ENCODE measurements around the gene PPP1R15B. TPM values are rescaled to one million over a fixed set of nuclear protein-coding genes. Genes with fewer than 3 reads are reported as not detected.

PPP1R15B gene
- total and polyA plus RNA-seq, 10 of the 15 experiments (the other 5 are each of a cell fraction or from before 2014, with no cell fraction given) = 13.9 to 38.1 (median 26.5) TPM

DNA sequence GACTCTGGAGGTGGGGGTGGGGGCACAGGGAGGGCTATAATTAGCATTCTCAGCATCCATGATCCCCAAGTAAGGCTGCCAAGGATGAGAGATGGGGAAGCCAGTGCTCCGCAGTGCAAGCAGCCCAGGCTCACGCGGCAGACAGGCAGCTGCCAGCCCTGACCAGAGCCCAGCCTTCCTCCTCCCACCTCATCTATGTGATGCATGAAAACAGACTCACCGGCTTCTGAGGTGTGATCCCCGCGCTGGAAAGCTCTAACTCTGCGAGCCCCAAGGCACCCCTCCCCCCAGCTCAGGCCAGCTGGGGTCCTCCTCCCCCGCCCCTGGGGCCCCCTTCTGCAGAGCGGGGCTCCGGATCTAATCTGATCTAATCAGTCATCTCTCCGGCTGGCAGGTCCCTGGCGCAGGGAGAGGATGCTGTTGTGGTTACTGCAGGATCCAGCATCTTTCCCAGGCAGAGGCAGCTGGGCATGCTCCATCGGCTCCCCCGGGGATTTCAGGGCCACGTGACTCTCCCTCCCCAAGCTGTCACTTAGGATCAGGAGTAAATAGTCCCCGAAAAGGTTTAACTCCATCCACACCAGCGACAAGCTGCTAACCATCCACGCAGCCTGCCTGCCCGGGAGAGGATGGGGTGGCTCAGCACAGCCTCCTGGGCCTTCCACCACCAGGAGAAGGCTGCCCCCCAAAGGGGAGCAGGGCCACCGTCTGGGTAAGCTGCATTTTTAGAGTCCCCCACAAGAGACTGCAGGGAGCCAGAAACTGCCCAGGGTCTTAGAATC, 52.0 kb downstream of the PPP1R15B start, which contains the start of gene PLEKHA6 (continued):
- no peak for TF ChIP-seq ZNF274 (IDR thresholded peaks at IDR 0.05; ENCODE audit: insufficient read depth, insufficient read length)

DNA sequence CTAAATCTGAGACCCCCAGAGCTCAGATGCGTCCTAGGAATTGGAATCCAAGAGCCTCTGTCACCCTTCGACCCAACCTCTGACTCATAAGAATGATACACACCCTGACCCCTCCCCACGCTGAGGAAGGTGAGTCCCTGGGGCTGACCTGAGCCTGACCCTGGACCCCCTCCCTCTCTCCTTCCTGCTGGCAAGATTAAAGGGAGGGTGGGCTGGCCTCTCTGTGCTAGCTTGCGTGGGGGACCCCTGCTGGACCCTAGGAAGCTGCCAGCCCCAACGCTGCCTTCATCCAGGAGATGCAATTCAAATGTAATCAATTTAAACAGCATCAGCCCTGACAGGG, 52.5 kb downstream of the PPP1R15B start:
- FAIRE-seq (no peak), DNase-seq (ENCODE audit: low read depth, low spot score) (no peak), ATAC-seq (no peak)
- H3K27me3 ChIP-seq (replicated peaks in 1 of 2; ENCODE audit: control insufficient read depth in 2 of 2, insufficient read depth in 2 of 2, low read length in 1 of 2) = peaks cover 0 to 2% of the 10 kb centered on the region in 2 experiments; a peak in 2 of 4 replicates
- peaks cover 10% of the 10 kb centered on the region for H3K4me1 ChIP-seq (ENCODE audit: control insufficient read depth, insufficient read depth, low read length)
- ChIA-PET SMC1A (ENCODE audit: uncharacterized antibody, unreplicated experiment) (interaction anchor here (0.5 to 6.8 kb wide), 4 partner anchors 99 to 502 kb away, joined by 3 to 86 read pairs (median 4); partner anchors contain the start of gene GOLT1A), CTCF (interaction anchor here (0.7 to 9.4 kb wide), 7 partner anchors 10 to 195 kb away, joined by 3 to 195 read pairs (median 13); partner anchors contain the start of genes GOLT1A and REN), RAD21 (ENCODE audit: unreplicated experiment) (interaction anchor here (0.7 to 7.2 kb wide), 7 partner anchors 19 to 733 kb away, joined by 3 to 72 read pairs (median 4); partner anchors contain the start of gene ATP2B4), POLR2A (interaction anchor here (0.7 kb wide), 1 partner anchor 16 kb away, joined by 4 read pairs; no protein-coding TSS in a partner anchor)
- no peaks in the 10 kb centered on the region for H3K9me3 ChIP-seq (replicated peaks; ENCODE audit: control insufficient read depth, insufficient read depth, low read length)
- H3K4me3 ChIP-seq = no peak overlapping the region
- intact Hi-C loops (cut with micrococcal nuclease; ENCODE audit: unreplicated experiment) = no loop called here
- BruUV-seq (replicated peaks) = no TSS peak
- H3K9ac ChIP-seq (ENCODE audit: control insufficient read depth, insufficient read depth, low read length) = no peak overlapping the region
- in situ Hi-C loops (cut with MboI) = no loop called here
- no peak overlapping the region for H2AFZ ChIP-seq (ENCODE audit: control insufficient read depth, low read depth, low read length)
- no peaks in the 10 kb centered on the region for H3K79me2 ChIP-seq (ENCODE audit: control insufficient read depth, insufficient read depth, low read length)
- TF ChIP-seq IRF4 (IDR thresholded peaks at IDR 0.05; ENCODE audit: low read depth, low read length) (no peak), EGR1 (IDR thresholded peaks at IDR 0.05; ENCODE audit: borderline replicate concordance in 1 of 2, low read depth in 2 of 2, low read length in 2 of 2) (no peak)
- TF ChIP-seq, protein P1, sequence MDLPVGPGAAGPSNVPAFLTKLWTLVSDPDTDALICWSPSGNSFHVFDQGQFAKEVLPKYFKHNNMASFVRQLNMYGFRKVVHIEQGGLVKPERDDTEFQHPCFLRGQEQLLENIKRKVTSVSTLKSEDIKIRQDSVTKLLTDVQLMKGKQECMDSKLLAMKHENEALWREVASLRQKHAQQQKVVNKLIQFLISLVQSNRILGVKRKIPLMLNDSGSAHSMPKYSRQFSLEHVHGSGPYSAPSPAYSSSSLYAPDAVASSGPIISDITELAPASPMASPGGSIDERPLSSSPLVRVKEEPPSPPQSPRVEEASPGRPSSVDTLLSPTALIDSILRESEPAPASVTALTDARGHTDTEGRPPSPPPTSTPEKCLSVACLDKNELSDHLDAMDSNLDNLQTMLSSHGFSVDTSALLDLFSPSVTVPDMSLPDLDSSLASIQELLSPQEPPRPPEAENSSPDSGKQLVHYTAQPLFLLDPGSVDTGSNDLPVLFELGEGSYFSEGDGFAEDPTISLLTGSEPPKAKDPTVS (IDR thresholded peaks at IDR 0.05; ENCODE audit: low read depth, low read length) = no peak
- H3K36me3 ChIP-seq (ENCODE audit: control insufficient read depth in 2 of 2, insufficient read depth in 2 of 2, low read length in 1 of 2) = no peaks in the 10 kb centered on the region
- no peak overlapping the region for H3K4me2 ChIP-seq (ENCODE audit: control insufficient read depth, insufficient read depth)
- H3K27ac ChIP-seq (ENCODE audit: control insufficient read depth, insufficient read depth) = no peak overlapping the region
- H4K20me1 ChIP-seq (ENCODE audit: control insufficient read depth, insufficient read depth) = no peaks in the 10 kb centered on the region
- WGBS (ENCODE audit: insufficient coverage, insufficient replicate concordance, low lambda C conversion rate, missing lambda C conversion rate) = 2% methylated on average over 5 of the region's 5 CpGs

Data from GM12878 (cell line).